Stomach (tissue), 9 donors: ENCODE data around the gene GRIN3A. TPM values are rescaled to one million over a fixed set of nuclear protein-coding genes. Genes with fewer than 3 reads are reported as not detected.

Experiments used
- DNase-seq, 2 donors: peaks; one replicate each; pipeline versions ENCODE4 v3.0.0 to v3.0.0-alpha.2; 2013 to 2019
- H3K27ac ChIP-seq, 5 donors: fragments of 200-600 bp in 4 of 5; sonication (generic) in 4 of 5; one replicate each; pipeline ENCODE4 v1.5.1; 2013 to 2019; ENCODE audit warnings: mild to moderate bottlenecking in 1 of 5, moderate library complexity in 1 of 5
- H3K27me3 ChIP-seq, 3 donors: fragments of 200-600 bp; sonication (generic); one replicate each; pipeline ENCODE4 v1.5.1; 2017 to 2019; ENCODE audit warnings: mixed run types in 1 of 3
- H3K36me3 ChIP-seq, 4 donors: fragments of 200-600 bp; sonication (generic); 1 replicate in 3 of 4; 2 replicates in 1 of 4; pipeline ENCODE4 v1.5.1; 2016 to 2019
- H3K4me1 ChIP-seq, 4 donors: fragments of 200-600 bp; sonication (generic); one replicate each; pipeline ENCODE4 v1.5.1; 2016 to 2019
- H3K4me3 ChIP-seq, 4 donors: fragments of 200-600 bp; sonication (generic) in 3 of 4; one replicate each; pipeline ENCODE4 v1.5.1; 2016 to 2019; ENCODE audit warnings: mild to moderate bottlenecking in 1 of 4
- H3K9me3 ChIP-seq, 4 donors: fragments of 200-600 bp; sonication (generic); one replicate each; pipeline ENCODE4 v1.5.1; 2016 to 2019
- CTCF ChIP-seq, 7 experiments: fragments of 450-650 bp in 4 of 7; fragments of 200-600 bp in 3 of 7; sonication (generic) in 3 of 7; IDR thresholded peaks; one replicate each; pipeline ENCODE4 v1.5.1; 2016 to 2019; ENCODE audit warnings: antibody characterized with exemption in 7 of 7, control low read depth in 2 of 7, mild to moderate bottlenecking in 1 of 7
- EP300 ChIP-seq: sonication (generic); formaldehyde crosslinking; IDR thresholded peaks from one replicate; pipeline ENCODE4 v1.6.1; 2017; ENCODE audit warnings: antibody characterized with exemption
- POLR2A ChIP-seq, 4 donors: fragments of 450-650 bp; IDR thresholded peaks; one replicate each; pipeline ENCODE4 v1.6.1; 2016; ENCODE audit warnings: antibody characterized with exemption in 4 of 4, control low read depth in 2 of 4, mild to moderate bottlenecking in 1 of 4, moderate library complexity in 1 of 4
- POLR2AphosphoS5 ChIP-seq, 3 donors: sonication (generic); formaldehyde crosslinking; IDR thresholded peaks; one replicate each; pipeline ENCODE4 v1.6.1; 2016; ENCODE audit warnings: antibody characterized with exemption in 3 of 3
- WGBS, 5 donors: extraction: QIAGEN DNeasy Blood & Tissue Kit in 3 of 5; methylation state at CpG; one replicate each; pipeline versions ENCODE4 v1.1.5 to v1.1.7; 2013 to 2018; 5-methylcytosine and 5-hydroxymethylcytosine counted together
- intact Hi-C: fragments of 100-400 bp; cut with DNase I; formaldehyde crosslinking; loops from one replicate; pipeline ENCODE4 v1.15.1; 2023; ENCODE audit warnings: low total_unique reads
- polyA plus RNA-seq, 3 donors: library from polyadenylated mRNA; stranded (reverse); fragments of 200-250 nt; gene quantifications; one replicate each; pipeline ENCODE4 v1.2.3, GENCODE V29; 2013
- total RNA-seq, 5 donors: library from RNA; depleted of rRNA; stranded (reverse); fragments of >200 nt; gene quantifications; one replicate each; pipeline versions ENCODE4 v1.1.0 to v1.2.3, GENCODE V29; 2014 to 2016
- donor health status: healthy with polysubstance abuse.
- donor health status: Bipolar disorder and iron deficiency.
- donor health status: healthy.

Gene GRIN3A
- total and polyA plus RNA-seq, 8 donors = 0.18 TPM; not detected in 7

GRCh38 chr9:101711330-101711941 is 27.0 kb downstream of the GRIN3A start:
- no peak for DNase-seq
- WGBS, 5 donors = 61 to 68% (median 63%) methylated on average over 10 of the region's 10 CpGs
- H3K9me3 ChIP-seq = no peaks in the 10 kb centered on the region

GRCh38 chr9:101708855-101709254 is 29.6 kb downstream of the GRIN3A start:
- Histone ChIP-seq H3K4me1 (peaks cover 0 to 12% (median 0%) of the 10 kb centered on the region in 4 donors), H3K27me3 (peaks cover 0 to 21% (median 16%) of the 10 kb centered on the region in 3 donors), H3K4me3 (no peak overlapping the region), H3K9me3 (no peaks in the 10 kb centered on the region), H3K36me3 (no peaks in the 10 kb centered on the region), H3K27ac (no peak overlapping the region)
- DNase-seq = no peak
- no peak for TF ChIP-seq EP300
- intact Hi-C loops = no loop called here
- WGBS, 5 donors = 80 to 90% (median 86%) methylated on average over 2 of the region's 2 CpGs

More at GRCh38 chr9:101711330-101711941, 27.0 kb downstream of the GRIN3A start:
- intact Hi-C loops = no loop called here
- peaks cover 0 to 10% (median 7%) of the 10 kb centered on the region in 3 donors for H3K27me3 ChIP-seq
- no peak overlapping the region for H3K27ac ChIP-seq
- H3K4me1 ChIP-seq = no peaks in the 10 kb centered on the region
- TF ChIP-seq CTCF (IDR thresholded peaks at IDR 0.05) (peak in 1 of 7 experiments; percentile 20), POLR2AphosphoS5 (IDR thresholded peaks at IDR 0.05) (no peak), POLR2A (IDR thresholded peaks at IDR 0.05) (no peak)
- no peak overlapping the region for H3K4me3 ChIP-seq
- no peaks in the 10 kb centered on the region for H3K36me3 ChIP-seq

- peak in 1 of 2 donors; percentile 15 for DNase-seq
- H3K36me3 ChIP-seq = no peaks in the 10 kb centered on the region
- peaks cover 0 to 21% (median 16%) of the 10 kb centered on the region in 3 donors for H3K27me3 ChIP-seq
- no peak overlapping the region for H3K4me3 ChIP-seq
- TF ChIP-seq EP300 = no peak
- TF ChIP-seq POLR2A (IDR thresholded peaks at IDR 0.05) = no peak
- TF ChIP-seq CTCF (IDR thresholded peaks at IDR 0.05) = no peak
- TF ChIP-seq POLR2AphosphoS5 (IDR thresholded peaks at IDR 0.05) = no peak
- H3K9me3 ChIP-seq = no peaks in the 10 kb centered on the region
- H3K27ac ChIP-seq = no peak overlapping the region
- peaks cover 0 to 12% (median 0%) of the 10 kb centered on the region in 4 donors for H3K4me1 ChIP-seq
- WGBS, 5 donors = 25 to 49% (median 42%) methylated on average over 3 of the region's 3 CpGs
- intact Hi-C loops = no loop called here
Observed at GRCh38 chr9:101707721-101708120, 30.7 kb downstream of the GRIN3A start.

GRCh38 chr9:101706997-101707396 is 31.4 kb downstream of the GRIN3A start:
- Histone ChIP-seq H3K36me3 (no peaks in the 10 kb centered on the region), H3K4me1 (peaks cover 0 to 12% (median 0%) of the 10 kb centered on the region in 4 donors), H3K9me3 (no peaks in the 10 kb centered on the region), H3K27me3 (peaks cover 0 to 21% (median 16%) of the 10 kb centered on the region in 3 donors), H3K4me3 (no peak overlapping the region), H3K27ac (no peak overlapping the region)
- no peak for DNase-seq
- TF ChIP-seq POLR2AphosphoS5 (IDR thresholded peaks at IDR 0.05) (no peak), CTCF (IDR thresholded peaks at IDR 0.05) (no peak), POLR2A (IDR thresholded peaks at IDR 0.05) (no peak), EP300 (no peak)
- intact Hi-C loops = no loop called here
- 44 to 62% (median 51%) methylated on average over 2 of the region's 2 CpGs for WGBS, 5 donors

- no peak for TF ChIP-seq POLR2A (IDR thresholded peaks at IDR 0.05)
- no peak for TF ChIP-seq POLR2AphosphoS5 (IDR thresholded peaks at IDR 0.05)
- no peak for TF ChIP-seq CTCF (IDR thresholded peaks at IDR 0.05)
- no peak for TF ChIP-seq EP300
- no peak for DNase-seq
- no peak overlapping the region for H3K27ac ChIP-seq
- no peaks in the 10 kb centered on the region for H3K9me3 ChIP-seq
- no peaks in the 10 kb centered on the region for H3K36me3 ChIP-seq
- H3K4me1 ChIP-seq = peaks cover 0 to 12% (median 0%) of the 10 kb centered on the region in 4 donors
- H3K4me3 ChIP-seq = no peak overlapping the region
- H3K27me3 ChIP-seq = peaks cover 0 to 16% (median 13%) of the 10 kb centered on the region in 3 donors
- intact Hi-C loops = no loop called here
Observed at GRCh38 chr9:101706261-101706798, 32.1 kb downstream of the GRIN3A start.
